Measurements from ENCODE around the gene CTDNEP1.

The CTDNEP1 gene

DNA sequence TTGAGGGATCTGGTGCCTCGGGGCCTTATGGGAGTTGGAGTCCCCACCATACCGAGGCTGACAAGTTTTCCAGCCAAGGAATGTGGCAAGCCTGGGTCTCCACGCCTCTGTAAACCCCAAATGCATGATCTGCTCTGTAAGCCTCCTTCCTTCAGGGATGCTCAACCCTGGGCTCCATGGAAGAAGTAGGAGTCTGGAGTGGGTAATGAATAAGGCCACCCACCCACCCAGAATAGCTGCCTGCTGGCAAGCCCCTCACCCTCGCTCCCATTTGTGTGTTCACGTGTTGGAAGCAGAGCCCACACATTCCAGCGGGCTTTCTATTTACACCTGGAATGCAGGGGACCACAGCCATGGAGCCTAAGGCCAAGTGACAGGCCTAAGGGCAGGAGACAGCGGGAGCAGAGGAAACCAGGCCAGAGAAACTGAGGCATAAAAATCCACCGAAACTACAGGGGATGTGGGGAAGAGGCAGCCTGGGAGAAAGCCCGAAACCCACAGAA, 36.3 kb downstream of the CTDNEP1 start:
- DNase-seq = no peak
- no peak overlapping the region for H2AK5ac ChIP-seq (ENCODE audit: low read length)
- no peak overlapping the region for H4K91ac ChIP-seq (ENCODE audit: low read depth, low read length)
- H3K4me2 ChIP-seq (ENCODE audit: low read length) = peak overlapping the region; percentile 75
- H3K36me3 ChIP-seq (ENCODE audit: control insufficient read depth in 1 of 2, insufficient read depth in 2 of 2, low read length in 2 of 2) = no peaks in the 10 kb centered on the region
- peaks cover 19% of the 10 kb centered on the region for H3K79me1 ChIP-seq (ENCODE audit: low read length)
- WGBS (ENCODE audit: extremely low coverage, insufficient coverage, insufficient read length) = no CpG with 5 or more reads among the region's 9 CpGs
- H3K4ac ChIP-seq (ENCODE audit: low read depth, low read length) = no peak overlapping the region
- no peaks in the 10 kb centered on the region for H3K27me3 ChIP-seq (ENCODE audit: insufficient read depth, low read length)
- H3K4me3 ChIP-seq (ENCODE audit: low read depth, low read length) = no peak overlapping the region
- H2BK5ac ChIP-seq (ENCODE audit: low read depth, low read length, poor library complexity) = no peak overlapping the region
- peak overlapping the region; percentile 12 for H2BK120ac ChIP-seq (ENCODE audit: insufficient read depth, low read length, poor library complexity)
- no peaks in the 10 kb centered on the region for H3K9me3 ChIP-seq (ENCODE audit: insufficient read depth, low read depth, low read length)
- H3K9ac ChIP-seq (ENCODE audit: low read length) = no peak overlapping the region
- peak overlapping the region; percentile 66 for H3K27ac ChIP-seq (ENCODE audit: low read depth, low read length)
- no peak overlapping the region for H2AFZ ChIP-seq (ENCODE audit: insufficient read depth, low read length, poor library complexity)
- H4K8ac ChIP-seq (ENCODE audit: low read depth, low read length) = no peak overlapping the region
- H3K4me1 ChIP-seq (ENCODE audit: control insufficient read depth in 1 of 2, insufficient read depth in 2 of 2, low read length in 2 of 2) = peaks cover 30 to 47% of the 10 kb centered on the region in 2 experiments
- H3K79me2 ChIP-seq (ENCODE audit: control insufficient read depth, insufficient read depth, low read length, poor library complexity) = peaks cover 5% of the 10 kb centered on the region
- no peak overlapping the region for H3K23ac ChIP-seq (ENCODE audit: low read length)
- H3K18ac ChIP-seq (ENCODE audit: low read length) = no peak overlapping the region
- H3K14ac ChIP-seq (ENCODE audit: low read length) = peak overlapping the region; percentile 6
- no peak overlapping the region for H4K12ac ChIP-seq (ENCODE audit: low read depth, low read length)
- H2BK12ac ChIP-seq (ENCODE audit: low read length) = peak overlapping the region; percentile 10

- Histone ChIP-seq H3K14ac (ENCODE audit: low read length) (no peak overlapping the region), H4K8ac (ENCODE audit: low read depth, low read length) (no peak overlapping the region), H3K4me1 (ENCODE audit: control insufficient read depth in 1 of 2, insufficient read depth in 2 of 2, low read length in 2 of 2) (peaks cover 29 to 46% of the 10 kb centered on the region in 2 experiments), H3K4me3 (ENCODE audit: low read depth, low read length) (peak overlapping the region; percentile 14), H4K12ac (ENCODE audit: low read depth, low read length) (no peak overlapping the region), H3K4me2 (ENCODE audit: low read length) (peak overlapping the region; percentile 75), H2BK5ac (ENCODE audit: low read depth, low read length, poor library complexity) (no peak overlapping the region), H4K91ac (ENCODE audit: low read depth, low read length) (no peak overlapping the region), H3K27me3 (ENCODE audit: insufficient read depth, low read length) (no peaks in the 10 kb centered on the region), H3K18ac (ENCODE audit: low read length) (no peak overlapping the region), H3K4ac (ENCODE audit: low read depth, low read length) (no peak overlapping the region), H3K79me1 (ENCODE audit: low read length) (peaks cover 13% of the 10 kb centered on the region), H2AFZ (ENCODE audit: insufficient read depth, low read length, poor library complexity) (no peak overlapping the region), H2AK5ac (ENCODE audit: low read length) (no peak overlapping the region), H3K23ac (ENCODE audit: low read length) (no peak overlapping the region), H3K36me3 (ENCODE audit: control insufficient read depth in 1 of 2, insufficient read depth in 2 of 2, low read length in 2 of 2) (no peaks in the 10 kb centered on the region), H2BK120ac (ENCODE audit: insufficient read depth, low read length, poor library complexity) (no peak overlapping the region), H3K79me2 (ENCODE audit: control insufficient read depth, insufficient read depth, low read length, poor library complexity) (peaks cover 1% of the 10 kb centered on the region), H2BK12ac (ENCODE audit: low read length) (no peak overlapping the region), H3K9ac (ENCODE audit: low read length) (no peak overlapping the region), H3K9me3 (ENCODE audit: insufficient read depth, low read depth, low read length) (no peaks in the 10 kb centered on the region), H3K27ac (ENCODE audit: low read depth, low read length) (peak overlapping the region; percentile 28)
- DNase-seq = peak; percentile 98
- no CpG with 5 or more reads among the region's 45 CpGs for WGBS (ENCODE audit: extremely low coverage, insufficient coverage, insufficient read length)
These were observed 37.0 kb downstream of the CTDNEP1 start for GRCh38 chr17:7214300-7215135.

DNA sequence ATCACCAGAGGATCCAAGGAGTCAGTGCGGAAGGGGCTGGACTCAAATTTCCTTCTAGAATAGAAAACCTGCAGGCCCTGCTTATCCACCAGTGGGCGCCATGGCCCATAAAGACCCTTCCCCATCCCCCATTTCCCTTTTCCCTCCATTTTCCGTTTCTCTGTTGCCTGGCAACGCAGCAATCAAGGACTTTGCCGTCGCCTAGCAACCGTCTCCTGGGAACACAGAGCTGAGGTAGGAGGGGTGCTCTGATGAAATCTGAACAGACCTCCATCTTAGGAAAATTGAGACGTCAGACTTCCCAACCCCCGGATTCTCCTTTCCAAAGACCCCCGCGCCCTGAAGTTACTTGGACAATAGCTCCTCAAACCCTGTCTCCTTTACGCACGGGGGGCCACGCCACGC, 37.6 kb downstream of the CTDNEP1 start:
- Histone ChIP-seq H4K12ac (ENCODE audit: low read depth, low read length) (no peak overlapping the region), H2BK120ac (ENCODE audit: insufficient read depth, low read length, poor library complexity) (no peak overlapping the region), H3K36me3 (ENCODE audit: control insufficient read depth in 1 of 2, insufficient read depth in 2 of 2, low read length in 2 of 2) (no peaks in the 10 kb centered on the region), H3K79me1 (ENCODE audit: low read length) (peaks cover 10% of the 10 kb centered on the region), H3K9me3 (ENCODE audit: insufficient read depth, low read depth, low read length) (no peaks in the 10 kb centered on the region), H3K27ac (ENCODE audit: low read depth, low read length) (no peak overlapping the region), H3K23ac (ENCODE audit: low read length) (no peak overlapping the region), H2AFZ (ENCODE audit: insufficient read depth, low read length, poor library complexity) (no peak overlapping the region), H3K4ac (ENCODE audit: low read depth, low read length) (no peak overlapping the region), H3K4me1 (ENCODE audit: control insufficient read depth in 1 of 2, insufficient read depth in 2 of 2, low read length in 2 of 2) (peaks cover 31 to 43% of the 10 kb centered on the region in 2 experiments), H3K4me2 (ENCODE audit: low read length) (peak overlapping the region; percentile 55), H2AK5ac (ENCODE audit: low read length) (no peak overlapping the region), H2BK12ac (ENCODE audit: low read length) (no peak overlapping the region), H4K8ac (ENCODE audit: low read depth, low read length) (no peak overlapping the region), H3K27me3 (ENCODE audit: insufficient read depth, low read length) (no peaks in the 10 kb centered on the region), H3K14ac (ENCODE audit: low read length) (no peak overlapping the region), H3K9ac (ENCODE audit: low read length) (no peak overlapping the region), H3K4me3 (ENCODE audit: low read depth, low read length) (no peak overlapping the region), H2BK5ac (ENCODE audit: low read depth, low read length, poor library complexity) (no peak overlapping the region), H4K91ac (ENCODE audit: low read depth, low read length) (no peak overlapping the region), H3K79me2 (ENCODE audit: control insufficient read depth, insufficient read depth, low read length, poor library complexity) (peaks cover 1% of the 10 kb centered on the region), H3K18ac (ENCODE audit: low read length) (no peak overlapping the region)
- no CpG with 5 or more reads among the region's 15 CpGs for WGBS (ENCODE audit: extremely low coverage, insufficient coverage, insufficient read length)
- DNase-seq = peak; percentile 77 to 82

GRCh38 chr17:7211491-7212273, 39.9 kb downstream of the CTDNEP1 start:
- H4K91ac ChIP-seq (ENCODE audit: low read depth, low read length) = no peak overlapping the region
- peaks cover 1% of the 10 kb centered on the region for H3K79me2 ChIP-seq (ENCODE audit: control insufficient read depth, insufficient read depth, low read length, poor library complexity)
- H2BK120ac ChIP-seq (ENCODE audit: insufficient read depth, low read length, poor library complexity) = no peak overlapping the region
- no peak overlapping the region for H2BK12ac ChIP-seq (ENCODE audit: low read length)
- H3K4me1 ChIP-seq (ENCODE audit: control insufficient read depth in 1 of 2, insufficient read depth in 2 of 2, low read length in 2 of 2) = peaks cover 29 to 40% of the 10 kb centered on the region in 2 experiments
- no peak overlapping the region for H4K12ac ChIP-seq (ENCODE audit: low read depth, low read length)
- H2AK5ac ChIP-seq (ENCODE audit: low read length) = no peak overlapping the region
- no peak for DNase-seq
- no peak overlapping the region for H3K18ac ChIP-seq (ENCODE audit: low read length)
- peaks cover 2% of the 10 kb centered on the region for H3K9me3 ChIP-seq (ENCODE audit: insufficient read depth, low read depth, low read length)
- no peak overlapping the region for H2AFZ ChIP-seq (ENCODE audit: insufficient read depth, low read length, poor library complexity)
- peaks cover 3% of the 10 kb centered on the region for H3K79me1 ChIP-seq (ENCODE audit: low read length)
- peak overlapping the region; percentile 62 for H3K4me2 ChIP-seq (ENCODE audit: low read length)
- peak overlapping the region; percentile 22 for H3K23ac ChIP-seq (ENCODE audit: low read length)
- H2BK5ac ChIP-seq (ENCODE audit: low read depth, low read length, poor library complexity) = no peak overlapping the region
- H3K36me3 ChIP-seq (ENCODE audit: control insufficient read depth in 1 of 2, insufficient read depth in 2 of 2, low read length in 2 of 2) = no peaks in the 10 kb centered on the region
- H3K27me3 ChIP-seq (ENCODE audit: insufficient read depth, low read length) = no peaks in the 10 kb centered on the region
- H3K14ac ChIP-seq (ENCODE audit: low read length) = peak overlapping the region; percentile 21
- H3K4ac ChIP-seq (ENCODE audit: low read depth, low read length) = peak overlapping the region; percentile 56
- H4K8ac ChIP-seq (ENCODE audit: low read depth, low read length) = no peak overlapping the region
- no peak overlapping the region for H3K27ac ChIP-seq (ENCODE audit: low read depth, low read length)
- H3K4me3 ChIP-seq (ENCODE audit: low read depth, low read length) = no peak overlapping the region
- H3K9ac ChIP-seq (ENCODE audit: low read length) = peak overlapping the region; percentile 29
- WGBS (ENCODE audit: extremely low coverage, insufficient coverage, insufficient read length) = no CpG with 5 or more reads among the region's 37 CpGs

All from trophoblast cell (in vitro differentiated cells and primary cell).